Body of pancreas (tissue), 4 donors: Measurements from ENCODE around the gene FGF12.

ENCODE experiments used
- CTCF ChIP-seq, 7 experiments: fragments of 450-650 bp in 4 of 7; fragments of 200-600 bp in 3 of 7; sonication (generic) in 3 of 7; IDR thresholded peaks; one replicate each; pipeline ENCODE4 v1.5.1; 2016 to 2019; ENCODE audit warnings: antibody characterized with exemption in 7 of 7
- POLR2A ChIP-seq, 3 donors: fragments of 450-650 bp; IDR thresholded peaks; one replicate each; pipeline ENCODE4 v1.6.1; 2016; ENCODE audit warnings: antibody characterized with exemption in 3 of 3, mild to moderate bottlenecking in 2 of 3

DNA sequence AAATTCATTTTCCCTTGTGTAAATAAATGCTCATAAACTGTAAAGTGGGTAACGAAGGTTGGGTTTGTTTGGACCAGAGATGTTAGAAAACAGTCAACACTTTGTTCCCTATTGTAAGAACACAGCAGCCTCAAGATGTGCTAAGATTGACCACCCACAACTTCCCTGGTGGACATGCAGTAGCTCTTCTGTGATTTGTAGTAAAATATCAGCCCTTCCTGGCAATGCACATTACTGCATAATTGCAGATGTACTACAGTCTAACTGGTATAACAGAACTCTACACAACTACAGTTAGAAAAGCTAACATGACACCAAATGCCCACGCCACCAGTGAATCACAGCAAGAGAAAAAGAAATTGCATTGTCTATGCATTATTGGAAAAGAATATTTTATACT lies 129.4 kb downstream of the FGF12 start:
- no peak for TF ChIP-seq CTCF (IDR thresholded peaks at IDR 0.05)
- TF ChIP-seq POLR2A (IDR thresholded peaks at IDR 0.05) = no peak
